Activated CD4-positive, alpha-beta T cell treated with anti-CD3 and anti-CD28 coated beads for 1 hour (primary cell): ENCODE measurements around the gene GSX2.
"Not testable (repeated sequence)": the region's sequence is repeated elsewhere in the genome, so short reads cannot be mapped to it uniquely, and the experiment has no call there.

Experiments used
- DNase-seq: peaks from one replicate; pipeline ENCODE4 v3.0.0-alpha.2; 2020

The GSX2 gene

GRCh38 chr4:54107951-54108748 lies 8.2 kb downstream of the GSX2 start:
- no peak for DNase-seq

GRCh38 chr4:54109241-54110018 lies 9.5 kb downstream of the GSX2 start:
- DNase-seq: no peak

- no peak for DNase-seq
These were observed 10.1 kb downstream of the GSX2 start for GRCh38 chr4:54110019-54110416.

- DNase-seq: not testable (repeated sequence)
These were observed 13.2 kb downstream of the GSX2 start for GRCh38 chr4:54113206-54113605.

- not testable (repeated sequence) for DNase-seq
These were observed 16.3 kb downstream of the GSX2 start for GRCh38 chr4:54116246-54116645.

- no peak for DNase-seq
These were observed 19.1 kb downstream of the GSX2 start for GRCh38 chr4:54118850-54119589.

- no peak for DNase-seq
These were observed 20.6 kb downstream of the GSX2 start for GRCh38 chr4:54120518-54120917.

- DNase-seq: no peak
These were observed 27.7 kb downstream of the GSX2 start for GRCh38 chr4:54127660-54128059.

- DNase-seq: not testable (repeated sequence)
These were observed 28.7 kb downstream of the GSX2 start for GRCh38 chr4:54128694-54129093.

GRCh38 chr4:54139332-54139731 lies 39.4 kb downstream of the GSX2 start:
- DNase-seq: no peak

GRCh38 chr4:54140287-54140686 lies 40.3 kb downstream of the GSX2 start:
- DNase-seq: no peak

GRCh38 chr4:54144199-54144598 lies 44.2 kb downstream of the GSX2 start:
- no peak for DNase-seq

- no peak for DNase-seq
These were observed 44.8 kb downstream of the GSX2 start for GRCh38 chr4:54144661-54145171.

GRCh38 chr4:54146139-54146538 lies 46.2 kb downstream of the GSX2 start:
- no peak for DNase-seq

GRCh38 chr4:54149323-54149722 lies 49.4 kb downstream of the GSX2 start:
- no peak for DNase-seq
